NK-92 (cell line): ENCODE measurements around the gene MYOM1.
"Not testable (repeated sequence)": the region's sequence is repeated elsewhere in the genome, so short reads cannot be mapped to it uniquely, and the experiment has no call there.

Source experiments
- DNase-seq: peaks from one replicate; lab custom pipeline; 2025; ENCODE audit not compliant: unreplicated experiment; lab: John Stamatoyannopoulos, UW

MYOM1 gene

GRCh38 chr18:3060667-3061580 is 158.8 kb downstream of the MYOM1 start:
- DNase-seq = no peak

- DNase-seq = no peak
Measured at GRCh38 chr18:3059272-3059671, 160.5 kb downstream of the MYOM1 start.

- no peak for DNase-seq
Measured at GRCh38 chr18:3058328-3059191, 161.2 kb downstream of the MYOM1 start.

- DNase-seq = no peak
Measured at GRCh38 chr18:3057526-3057925, 162.2 kb downstream of the MYOM1 start.

- no peak for DNase-seq
Measured at GRCh38 chr18:3056311-3056710, 163.5 kb downstream of the MYOM1 start.

- DNase-seq = no peak
Measured at GRCh38 chr18:3055816-3056215, 164.0 kb downstream of the MYOM1 start.

GRCh38 chr18:3055186-3055728 is 164.5 kb downstream of the MYOM1 start:
- DNase-seq = no peak

GRCh38 chr18:3054780-3055179 is 165.0 kb downstream of the MYOM1 start:
- DNase-seq = no peak

GRCh38 chr18:3054214-3054613 is 165.6 kb downstream of the MYOM1 start:
- no peak for DNase-seq

GRCh38 chr18:3053081-3053480 is 166.7 kb downstream of the MYOM1 start:
- DNase-seq = no peak

- DNase-seq = no peak
Measured at GRCh38 chr18:3052411-3052758, 167.4 kb downstream of the MYOM1 start.

- DNase-seq = no peak
Measured at GRCh38 chr18:3051718-3052410, 167.9 kb downstream of the MYOM1 start.

GRCh38 chr18:3049897-3050454 is 169.8 kb downstream of the MYOM1 start:
- DNase-seq = not testable (repeated sequence)

- no peak for DNase-seq
Measured at GRCh38 chr18:3048820-3049349, 170.9 kb downstream of the MYOM1 start.

- no peak for DNase-seq
Measured at GRCh38 chr18:3048121-3048520, 171.6 kb downstream of the MYOM1 start.

GRCh38 chr18:3046216-3046808 is 173.5 kb downstream of the MYOM1 start:
- DNase-seq = no peak

- no peak for DNase-seq
Measured at GRCh38 chr18:3044931-3045698, 174.7 kb downstream of the MYOM1 start.

- DNase-seq = no peak
Measured at GRCh38 chr18:3042379-3042778, 177.4 kb downstream of the MYOM1 start.

- no peak for DNase-seq
Measured at GRCh38 chr18:3041843-3042242, 177.9 kb downstream of the MYOM1 start.
